Measurements from ENCODE around the gene B2M. TPM values are rescaled to one million over a fixed set of nuclear protein-coding genes. Genes with fewer than 3 reads are reported as not detected.

B2M gene
- total and polyA plus RNA-seq, 10 of the 15 experiments (the other 5 are each of a cell fraction or from before 2014, with no cell fraction given) = 2,901 to 22,794 (median 8,374) TPM

- TF ChIP-seq ZBTB40 (IDR thresholded peaks at IDR 0.05; ENCODE audit: borderline replicate concordance) (0 out of 2 replicates have a peak, but pooled peaks have one; percentile 7), SUPT20H (IDR thresholded peaks at IDR 0.05; ENCODE audit: borderline replicate concordance, control insufficient read depth, low read depth, low read length) (no peak), RELA (IDR thresholded peaks at IDR 0.05; ENCODE audit: borderline replicate concordance, partially characterized antibody) (peak; percentile 66), YY1 (IDR thresholded peaks at IDR 0.05; ENCODE audit: low read depth, low read length) (0 out of 2 replicates have a peak, but pooled peaks have one; percentile 12), STAT3 (IDR thresholded peaks at IDR 0.05; ENCODE audit: low read depth, low read length) (no peak), CHD1 (IDR thresholded peaks at IDR 0.05; ENCODE audit: low read depth, low read length) (no peak), IKZF2 (IDR thresholded peaks at IDR 0.05) (peak; percentile 57 to 74), LARP7 (IDR thresholded peaks at IDR 0.05) (no peak), BCLAF1 (IDR thresholded peaks at IDR 0.05) (no peak), E2F8 (IDR thresholded peaks at IDR 0.05; ENCODE audit: low read depth, partially characterized antibody) (no peak), SREBF2 (IDR thresholded peaks at IDR 0.05; ENCODE audit: low read length) (no peak), ZNF274 (IDR thresholded peaks at IDR 0.05; ENCODE audit: insufficient read depth, insufficient read length) (no peak), IKZF1 (conservative IDR thresholded peaks at IDR 0.05) (peak; percentile 56), REST (IDR thresholded peaks at IDR 0.05; ENCODE audit: low read depth, low read length) (no peak), EED (IDR thresholded peaks at IDR 0.05; ENCODE audit: low read depth) (peak; percentile 83), DPF2 (IDR thresholded peaks at IDR 0.05) (0 out of 2 replicates have a peak, but pooled peaks have one; percentile 12), NR2F1 (conservative IDR thresholded peaks at IDR 0.05) (no peak)
These were observed 16.3 kb downstream of the B2M start (continued) for GRCh38 chr15:44727485-44728231.
